ENCODE data around the gene BACH1. TPM values are rescaled to one million over a fixed set of nuclear protein-coding genes. Genes with fewer than 3 reads are reported as not detected.

BACH1 gene
- total and polyA plus RNA-seq, 2 donors (not counting 3 experiments of a cell fraction or from before 2014, with no cell fraction given), result 7.2 to 28.8 TPM

- ChIA-PET CTCF (interaction anchor here (0.9 to 6.4 kb wide), 15 partner anchors 8 to 155 kb away, joined by 3 to 53 read pairs (median 4); no protein-coding TSS in a partner anchor), POLR2A (interaction anchor here (0.9 to 3.1 kb wide), 10 partner anchors 10 to 155 kb away, joined by 3 to 10 read pairs (median 6); no protein-coding TSS in a partner anchor)
- dilution Hi-C loops (cut with MboI; ENCODE audit: extremely low pct_ligation_motif_present, low sequenced_read_pairs) (no loop called here), intact Hi-C loops (cut with micrococcal nuclease) (loop anchor here (1.0 to 5.0 kb wide), 5 partner anchors 42 to 228 kb away; partner anchors contain the start of gene CCT8)
- TF ChIP-seq JUN (IDR thresholded peaks at IDR 0.05; ENCODE audit: borderline replicate concordance, insufficient read depth, insufficient read length, low read depth) (no peak), FOS (IDR thresholded peaks at IDR 0.05; ENCODE audit: borderline replicate concordance, insufficient read depth, low read length) (peak; percentile 47)
- DNase-seq (ENCODE audit: low read depth, low spot score) (peak; percentile 56), FAIRE-seq (no peak)
- H3K9me3 ChIP-seq (replicated peaks; ENCODE audit: control insufficient read depth, insufficient read depth, low read length), result no peaks in the 10 kb centered on the region
- peak overlapping the region; percentile 62 for H3K27ac ChIP-seq (ENCODE audit: insufficient read depth, low read depth, low read length)
- peak overlapping the region; percentile 94 for H3K4me2 ChIP-seq (ENCODE audit: insufficient read depth, low read length)
- no peaks in the 10 kb centered on the region for H3K27me3 ChIP-seq (ENCODE audit: control insufficient read depth in 2 of 2, insufficient read depth in 2 of 2, low read length in 2 of 2)
- H4K20me1 ChIP-seq (replicated peaks; ENCODE audit: control insufficient read depth, extremely low read depth, insufficient read depth, low read length), result peaks cover 11% of the 10 kb centered on the region
- H2AFZ ChIP-seq (ENCODE audit: low read depth, low read length), result no peak overlapping the region
- no TSS peak for BruUV-seq (replicated peaks)
- H3K4me1 ChIP-seq (ENCODE audit: control insufficient read depth, extremely low read depth, insufficient read depth, low read length), result peaks cover 23% of the 10 kb centered on the region
- no peaks in the 10 kb centered on the region for H3K9me1 ChIP-seq (replicated peaks; ENCODE audit: control insufficient read depth, extremely low read depth, insufficient read depth, low read length)
- H3K79me2 ChIP-seq (ENCODE audit: control insufficient read depth, insufficient read depth, low read length), result peaks cover 57% of the 10 kb centered on the region
- peak overlapping the region; percentile 84 for H3K9ac ChIP-seq (replicated peaks; ENCODE audit: extremely low read depth, insufficient read depth, low read length)
- H3K4me3 ChIP-seq (replicated peaks in 1 of 3; ENCODE audit: insufficient read depth in 1 of 3, low read depth in 1 of 3, low read length in 3 of 3), result peak overlapping the region; percentile 52 to 90 (median 75)
- no peaks in the 10 kb centered on the region for H3K36me3 ChIP-seq (ENCODE audit: control insufficient read depth in 2 of 2, extremely low read depth in 1 of 2, insufficient read depth in 2 of 2, low read length in 2 of 2)
Observed at GRCh38 chr21:29299916-29300806, 1.4 kb downstream of the BACH1 start.

- intact Hi-C loops (cut with micrococcal nuclease) (no loop called here), dilution Hi-C loops (cut with MboI; ENCODE audit: extremely low pct_ligation_motif_present, low sequenced_read_pairs) (no loop called here)
- Histone ChIP-seq H3K4me2 (ENCODE audit: insufficient read depth, low read length) (peak overlapping the region; percentile 94), H3K27me3 (ENCODE audit: control insufficient read depth in 2 of 2, insufficient read depth in 2 of 2, low read length in 2 of 2) (no peaks in the 10 kb centered on the region), H3K36me3 (ENCODE audit: control insufficient read depth in 2 of 2, extremely low read depth in 1 of 2, insufficient read depth in 2 of 2, low read length in 2 of 2) (no peaks in the 10 kb centered on the region), H3K4me3 (replicated peaks in 1 of 3; ENCODE audit: insufficient read depth in 1 of 3, low read depth in 1 of 3, low read length in 3 of 3) (peak overlapping the region in 1 of 3 experiments; percentile 90), H2AFZ (ENCODE audit: low read depth, low read length) (no peak overlapping the region), H3K9me3 (replicated peaks; ENCODE audit: control insufficient read depth, insufficient read depth, low read length) (no peaks in the 10 kb centered on the region), H3K4me1 (ENCODE audit: control insufficient read depth, extremely low read depth, insufficient read depth, low read length) (peaks cover 23% of the 10 kb centered on the region), H4K20me1 (replicated peaks; ENCODE audit: control insufficient read depth, extremely low read depth, insufficient read depth, low read length) (peaks cover 12% of the 10 kb centered on the region), H3K27ac (ENCODE audit: insufficient read depth, low read depth, low read length) (no peak overlapping the region), H3K9ac (replicated peaks; ENCODE audit: extremely low read depth, insufficient read depth, low read length) (no peak overlapping the region), H3K79me2 (ENCODE audit: control insufficient read depth, insufficient read depth, low read length) (peaks cover 64% of the 10 kb centered on the region), H3K9me1 (replicated peaks; ENCODE audit: control insufficient read depth, extremely low read depth, insufficient read depth, low read length) (no peaks in the 10 kb centered on the region)
- ChIA-PET CTCF (interaction anchor here (1.2 to 6.4 kb wide), 6 partner anchors 14 to 137 kb away, joined by 3 to 53 read pairs (median 12); no protein-coding TSS in a partner anchor), POLR2A (interaction anchor here (0.9 to 3.1 kb wide), 5 partner anchors 17 to 156 kb away, joined by 4 to 10 read pairs (median 5); no protein-coding TSS in a partner anchor)
- no TSS peak for BruUV-seq (replicated peaks)
- FAIRE-seq (no peak), DNase-seq (ENCODE audit: low read depth, low spot score) (no peak)
- no peak for TF ChIP-seq POLR2A (IDR thresholded peaks at IDR 0.05; ENCODE audit: low read depth, low read length)
Observed at GRCh38 chr21:29300807-29301138, 2.1 kb downstream of the BACH1 start.

Measured in endothelial cell of umbilical vein (primary cell).